HEK293 (cell line): ENCODE measurements around the gene MDGA2.

Experiments used
- CTCF ChIA-PET: fragments of 350-600 bp; formaldehyde crosslinking; extraction: SDS; loops from one replicate; lab custom pipeline; 2021; ENCODE audit warnings: antibody characterized with exemption; lab: Yijun Ruan, JAX
- POLR2A ChIA-PET: fragments of 300-600 bp; formaldehyde crosslinking; extraction: SDS; loops from one replicate; lab custom pipeline; 2020; ENCODE audit warnings: antibody characterized with exemption, inconsistent platforms; lab: Yijun Ruan, JAX
- H3K27ac ChIP-seq: fragments of 200-500 bp; sonication (Bioruptor generic); 2 replicates; pipeline ENCODE4 v1.5.1; 2014; ENCODE audit warnings: low read depth, low read length, control low read depth, inconsistent platforms; ENCODE audit errors: extremely low read depth
- H3K36me3 ChIP-seq, 2 experiments: fragments of 200-500 bp in 1 of 2; sonication (Bioruptor generic) in 1 of 2; 1 replicate in 1 of 2; 2 replicates in 1 of 2; pipeline ENCODE4 v1.5.1; 2014 to 2017; ENCODE audit warnings: inconsistent platforms in 2 of 2, low read length in 2 of 2; ENCODE audit not compliant: control insufficient read depth in 2 of 2, insufficient read depth in 1 of 2
- H3K4me1 ChIP-seq: fragments of 200-500 bp; sonication (Bioruptor generic); 2 replicates; pipeline ENCODE4 v1.5.1; 2014; ENCODE audit warnings: mild to moderate bottlenecking, low read length, inconsistent platforms; ENCODE audit not compliant: control insufficient read depth, insufficient read depth
- H3K4me3 ChIP-seq: 2 replicates; pipeline ENCODE4 v1.5.1; 2011; ENCODE audit warnings: low read depth, mild to moderate bottlenecking, control low read depth, low read length, moderate library complexity
- H3K9me3 ChIP-seq: fragments of 200-500 bp; sonication (Bioruptor generic); 2 replicates; pipeline ENCODE4 v1.5.1; 2014; ENCODE audit warnings: low read depth, low read length, inconsistent platforms; ENCODE audit not compliant: control insufficient read depth, insufficient read depth
- KLF17 ChIP-seq: fragments of 450-650 bp; formaldehyde crosslinking; IDR thresholded peaks from 2 replicates; pipeline ENCODE4 v1.5.1; 2016; ENCODE audit warnings: missing biosample characterization, missing genetic modification characterization
- KLF7 ChIP-seq: fragments of 450-650 bp; formaldehyde crosslinking; IDR thresholded peaks from 2 replicates; pipeline ENCODE4 v1.5.1; 2016; ENCODE audit warnings: missing biosample characterization, missing genetic modification characterization, borderline replicate concordance
- PBX3 ChIP-seq: sonication (generic); formaldehyde crosslinking; IDR thresholded peaks from 2 replicates; pipeline ENCODE4 v1.8.1; 2022; ENCODE audit warnings: mild to moderate bottlenecking, moderate library complexity, missing genetic modification reagents
- PRDM10 ChIP-seq: fragments of 450-650 bp; formaldehyde crosslinking; IDR thresholded peaks from 2 replicates; pipeline ENCODE4 v1.5.1; 2016; ENCODE audit warnings: missing biosample characterization, missing genetic modification characterization
- SCRT1 ChIP-seq: fragments of 450-650 bp; formaldehyde crosslinking; IDR thresholded peaks from 2 replicates; pipeline ENCODE4 v1.5.1; 2016; ENCODE audit warnings: missing biosample characterization, missing genetic modification characterization, borderline replicate concordance
- ZBTB17 ChIP-seq: fragments of 450-650 bp; formaldehyde crosslinking; IDR thresholded peaks from 2 replicates; pipeline ENCODE4 v1.5.1; 2016; ENCODE audit warnings: missing biosample characterization, missing genetic modification characterization
- ZBTB21 ChIP-seq: fragments of 450-650 bp; formaldehyde crosslinking; IDR thresholded peaks from 2 replicates; pipeline ENCODE4 v1.5.1; 2017; ENCODE audit warnings: missing biosample characterization, missing genetic modification characterization
- ZBTB26 ChIP-seq: fragments of 450-650 bp; formaldehyde crosslinking; optimal IDR thresholded peaks from 2 replicates; pipeline ENCODE3; 2016; ENCODE audit warnings: missing biosample characterization, mild to moderate bottlenecking, missing genetic modification characterization
- ZBTB8A ChIP-seq: fragments of 450-650 bp; formaldehyde crosslinking; IDR thresholded peaks from 2 replicates; pipeline ENCODE4 v1.5.1; 2016; ENCODE audit warnings: missing biosample characterization, missing genetic modification characterization
- ZFHX2 ChIP-seq: fragments of 450-650 bp; formaldehyde crosslinking; conservative IDR thresholded peaks from 2 replicates; pipeline ENCODE4 v1.5.1; 2016; ENCODE audit warnings: missing biosample characterization, missing genetic modification characterization
- ZNF121 ChIP-seq: fragments of 450-650 bp; formaldehyde crosslinking; IDR thresholded peaks from 2 replicates; pipeline ENCODE4 v1.5.1; 2016; ENCODE audit warnings: missing biosample characterization, missing genetic modification characterization
- ZNF302 ChIP-seq: fragments of 450-650 bp; formaldehyde crosslinking; IDR thresholded peaks from 2 replicates; pipeline ENCODE4 v1.5.1; 2016; ENCODE audit warnings: missing biosample characterization, missing genetic modification characterization, low read depth
- ZNF324 ChIP-seq: fragments of 450-650 bp; formaldehyde crosslinking; IDR thresholded peaks from 2 replicates; pipeline ENCODE4 v1.5.1; 2016; ENCODE audit warnings: missing biosample characterization, missing genetic modification characterization
- ZNF426 ChIP-seq: fragments of 450-650 bp; formaldehyde crosslinking; IDR thresholded peaks from 2 replicates; pipeline ENCODE4 v1.5.1; 2017; ENCODE audit warnings: missing biosample characterization, missing genetic modification characterization, mild to moderate bottlenecking, inconsistent platforms, moderate library complexity
- ZNF530 ChIP-seq: fragments of 450-650 bp; formaldehyde crosslinking; IDR thresholded peaks from 2 replicates; pipeline ENCODE4 v1.5.1; 2016; ENCODE audit warnings: low read depth, missing biosample characterization, missing genetic modification characterization
- ZNF544 ChIP-seq: fragments of 450-650 bp; formaldehyde crosslinking; IDR thresholded peaks from 2 replicates; pipeline ENCODE4 v1.5.0; 2017; ENCODE audit warnings: missing biosample characterization, missing genetic modification characterization
- ZNF677 ChIP-seq: fragments of 450-650 bp; IDR thresholded peaks from 2 replicates; pipeline ENCODE4 v1.5.0; 2018; ENCODE audit warnings: missing biosample characterization, mild to moderate bottlenecking, missing genetic modification characterization, moderate library complexity
- ZNF768 ChIP-seq: fragments of 450-650 bp; formaldehyde crosslinking; IDR thresholded peaks from 2 replicates; pipeline ENCODE4 v1.5.1; 2018; ENCODE audit warnings: missing biosample characterization, mild to moderate bottlenecking, missing genetic modification characterization
- ZSCAN18 ChIP-seq: fragments of 450-650 bp; formaldehyde crosslinking; IDR thresholded peaks from 2 replicates; pipeline ENCODE4 v1.5.1; 2016; ENCODE audit warnings: missing biosample characterization, missing genetic modification characterization
- ZSCAN4 ChIP-seq: fragments of 450-650 bp; formaldehyde crosslinking; IDR thresholded peaks from 2 replicates; pipeline ENCODE4 v1.5.1; 2017; ENCODE audit warnings: missing biosample characterization, missing genetic modification characterization

MDGA2 gene

GRCh38 chr14:47675466-47676314 lies at the start of gene MDGA2:
Gene MDGA2 (minus strand): TSS chr14:47675605.
- Histone ChIP-seq H3K4me1 (no peaks in the 10 kb centered on the region), H3K9me3 (no peaks in the 10 kb centered on the region), H3K36me3 (no peaks in the 10 kb centered on the region), H3K27ac (no peak within 1 kb of the TSS), H3K4me3 (peak within 1 kb of the TSS; percentile 29)
- POLR2A ChIA-PET = no interaction called here
- CTCF ChIA-PET = no interaction called here
- no peak for TF ChIP-seq ZBTB17 (tag by site-specific recombination)
- TF ChIP-seq ZNF530 (tag by site-specific recombination) = no peak
- no peak for TF ChIP-seq ZNF121 (tag by site-specific recombination)
- no peak for TF ChIP-seq SCRT1 (tag by site-specific recombination)
- no peak for TF ChIP-seq ZNF302

GRCh38 chr14:47722929-47723693 lies 47.7 kb upstream of the MDGA2 start:
- H3K4me1 ChIP-seq = no peaks in the 10 kb centered on the region
- H3K27ac ChIP-seq = no peak overlapping the region
- no peak overlapping the region for H3K4me3 ChIP-seq
- no peaks in the 10 kb centered on the region for H3K9me3 ChIP-seq
- POLR2A ChIA-PET = no interaction called here
- H3K36me3 ChIP-seq = no peaks in the 10 kb centered on the region
- CTCF ChIA-PET = no interaction called here
- TF ChIP-seq ZBTB26 (tag by site-specific recombination) (no peak), ZNF768 (tag by site-specific recombination) (no peak), PBX3 (CRISPR knock-in tag) (no peak), ZNF324 (tag by site-specific recombination) (no peak), ZSCAN4 (tag by site-specific recombination) (no peak), KLF7 (tag by site-specific recombination) (no peak), ZBTB21 (tag by site-specific recombination) (no peak), PRDM10 (tag by site-specific recombination) (no peak), ZNF544 (tag by site-specific recombination) (no peak), ZFHX2 (tag by site-specific recombination) (no peak), KLF17 (tag by site-specific recombination) (no peak), ZNF426 (tag by site-specific recombination) (no peak), ZSCAN18 (tag by site-specific recombination) (no peak), ZBTB8A (no peak), ZNF677 (no peak)
